Islet precursor cell (in vitro differentiated cells): ENCODE results near the gene FSD2.
"Not testable (repeated sequence)": the region's sequence is repeated elsewhere in the genome, so short reads cannot be mapped to it uniquely, and the experiment has no call there.

Experiments
- DNase-seq: peaks from one replicate; pipeline ENCODE4 v3.0.0-alpha.2; 2018

Gene FSD2

GRCh38 chr15:82829234-82829633 is 23.4 kb upstream of the FSD2 start:
- DNase-seq: no peak

- DNase-seq: no peak
These were observed 22.2 kb upstream of the FSD2 start for GRCh38 chr15:82828075-82828474.

- DNase-seq: no peak
These were observed 17.2 kb upstream of the FSD2 start for GRCh38 chr15:82823049-82823448.

GRCh38 chr15:82821851-82822250 is 16.0 kb upstream of the FSD2 start:
- DNase-seq: not testable (repeated sequence)

GRCh38 chr15:82821396-82821795 is 15.5 kb upstream of the FSD2 start:
- not testable (repeated sequence) for DNase-seq

- DNase-seq: no peak
These were observed 14.3 kb upstream of the FSD2 start for GRCh38 chr15:82820128-82820527.

- no peak for DNase-seq
These were observed 7.1 kb upstream of the FSD2 start for GRCh38 chr15:82812994-82813393.

GRCh38 chr15:82810890-82811426 is 5.1 kb upstream of the FSD2 start:
- DNase-seq: no peak

GRCh38 chr15:82810061-82810889 is 4.4 kb upstream of the FSD2 start:
- DNase-seq: peak; percentile 76

- peak; percentile 99 for DNase-seq
These were observed 3.6 kb upstream of the FSD2 start, which contains the start of gene WHAMM for GRCh38 chr15:82809308-82810060. Gene WHAMM (plus strand): TSS chr15:82809628. CDS start chr15:82809727, 99 bp downstream.

- DNase-seq: no peak
These were observed 2.8 kb upstream of the FSD2 start for GRCh38 chr15:82808634-82809041.

- DNase-seq: no peak
These were observed 2.2 kb upstream of the FSD2 start for GRCh38 chr15:82807920-82808633.

GRCh38 chr15:82804575-82804949 is 1.3 kb downstream of the FSD2 start:
- DNase-seq: no peak

- no peak for DNase-seq
These were observed 1.9 kb downstream of the FSD2 start for GRCh38 chr15:82803793-82804574.

GRCh38 chr15:82802497-82802896 is 3.4 kb downstream of the FSD2 start:
- DNase-seq: no peak

GRCh38 chr15:82799183-82799841 is 6.6 kb downstream of the FSD2 start:
- DNase-seq: no peak

GRCh38 chr15:82798531-82799166 is 7.2 kb downstream of the FSD2 start:
- no peak for DNase-seq

- DNase-seq: no peak
These were observed 7.8 kb downstream of the FSD2 start for GRCh38 chr15:82798104-82798503.

GRCh38 chr15:82793737-82794136 is 12.1 kb downstream of the FSD2 start:
- no peak for DNase-seq

GRCh38 chr15:82792068-82792467 is 13.8 kb downstream of the FSD2 start:
- no peak for DNase-seq

GRCh38 chr15:82790321-82790720 is 15.5 kb downstream of the FSD2 start:
- DNase-seq: no peak
